Common myeloid progenitor, CD34-positive (primary cell): ENCODE data around the gene MAPK1.
"Not testable (repeated sequence)": the region's sequence is repeated elsewhere in the genome, so short reads cannot be mapped to it uniquely, and the experiment has no call there.

Source experiments
- CTCF ChIA-PET: fragments of 350-600 bp; sonication (Branson Sonifier 250); formaldehyde crosslinking; loops from one replicate; lab custom pipeline; 2021; ENCODE audit warnings: antibody characterized with exemption; lab: Charles Lee
- POLR2A ChIA-PET: fragments of 350-600 bp; sonication (Branson Sonifier 250); formaldehyde crosslinking; loops from one replicate; lab custom pipeline; 2021; ENCODE audit warnings: antibody characterized with exemption; lab: Charles Lee
- DNase-seq, 3 donors: peaks; one replicate each; pipeline versions ENCODE4 v3.0.0 to v3.0.0-alpha.2; 2013
- H3K27ac ChIP-seq, 2 experiments: 1 replicate in 1 of 2; 2 replicates in 1 of 2; pipeline ENCODE4 v1.7.0; 2013; ENCODE audit warnings: inconsistent platforms in 2 of 2, low read length in 2 of 2, mild to moderate bottlenecking in 2 of 2, low read depth in 1 of 2, moderate library complexity in 1 of 2; ENCODE audit not compliant: severe bottlenecking in 2 of 2, insufficient read depth in 1 of 2, poor library complexity in 1 of 2
- H3K27me3 ChIP-seq, 5 experiments: replicated peaks in 2 of 5; 1 replicate in 3 of 5; 2 replicates in 2 of 5; pipeline versions ENCODE4 v1.6.1 to v1.7.0; 2013; ENCODE audit warnings: low read length in 4 of 5, mild to moderate bottlenecking in 2 of 5, moderate library complexity in 2 of 5, inconsistent platforms in 1 of 5; ENCODE audit not compliant: insufficient read depth in 5 of 5, control insufficient read depth in 4 of 5
- H3K36me3 ChIP-seq, 4 experiments: 1 replicate in 2 of 4; 2 replicates in 2 of 4; pipeline versions ENCODE4 v1.6.1 to v1.7.0; 2013; ENCODE audit warnings: low read length in 3 of 4, control low read depth in 1 of 4, mild to moderate bottlenecking in 1 of 4; ENCODE audit not compliant: control insufficient read depth in 4 of 4, insufficient read depth in 4 of 4
- H3K4me1 ChIP-seq, 4 experiments: 1 replicate in 3 of 4; 2 replicates in 1 of 4; pipeline versions ENCODE4 v1.6.1 to v1.7.1; 2013; ENCODE audit warnings: low read length in 3 of 4, mild to moderate bottlenecking in 3 of 4, control low read depth in 1 of 4, inconsistent platforms in 1 of 4, moderate library complexity in 1 of 4; ENCODE audit not compliant: control insufficient read depth in 4 of 4, insufficient read depth in 4 of 4; ENCODE audit errors: control extremely low read depth in 1 of 4
- H3K4me3 ChIP-seq, 7 experiments: 1 replicate in 4 of 7; 2 replicates in 3 of 7; pipeline versions ENCODE4 v1.5.1 to v1.7.0; 2013; ENCODE audit warnings: mild to moderate bottlenecking in 7 of 7, low read length in 6 of 7, moderate library complexity in 6 of 7, inconsistent platforms in 2 of 7, low read depth in 2 of 7, control low read depth in 1 of 7; ENCODE audit not compliant: insufficient read depth in 4 of 7, control insufficient read depth in 1 of 7; ENCODE audit errors: extremely low read depth in 1 of 7
- H3K9me3 ChIP-seq, 5 experiments: 1 replicate in 4 of 5; 2 replicates in 1 of 5; pipeline versions ENCODE4 v1.6.1 to v1.7.1; 2013; ENCODE audit warnings: low read length in 4 of 5, mild to moderate bottlenecking in 2 of 5, inconsistent platforms in 1 of 5, low read depth in 1 of 5, moderate library complexity in 1 of 5; ENCODE audit not compliant: control insufficient read depth in 4 of 5, insufficient read depth in 2 of 5; ENCODE audit errors: control extremely low read depth in 1 of 5
- WGBS: methylation state at CpG from one replicate; pipeline ENCODE4 v1.1.5; 2013; ENCODE audit not compliant: insufficient coverage; 5-methylcytosine and 5-hydroxymethylcytosine counted together

MAPK1 gene

DNA sequence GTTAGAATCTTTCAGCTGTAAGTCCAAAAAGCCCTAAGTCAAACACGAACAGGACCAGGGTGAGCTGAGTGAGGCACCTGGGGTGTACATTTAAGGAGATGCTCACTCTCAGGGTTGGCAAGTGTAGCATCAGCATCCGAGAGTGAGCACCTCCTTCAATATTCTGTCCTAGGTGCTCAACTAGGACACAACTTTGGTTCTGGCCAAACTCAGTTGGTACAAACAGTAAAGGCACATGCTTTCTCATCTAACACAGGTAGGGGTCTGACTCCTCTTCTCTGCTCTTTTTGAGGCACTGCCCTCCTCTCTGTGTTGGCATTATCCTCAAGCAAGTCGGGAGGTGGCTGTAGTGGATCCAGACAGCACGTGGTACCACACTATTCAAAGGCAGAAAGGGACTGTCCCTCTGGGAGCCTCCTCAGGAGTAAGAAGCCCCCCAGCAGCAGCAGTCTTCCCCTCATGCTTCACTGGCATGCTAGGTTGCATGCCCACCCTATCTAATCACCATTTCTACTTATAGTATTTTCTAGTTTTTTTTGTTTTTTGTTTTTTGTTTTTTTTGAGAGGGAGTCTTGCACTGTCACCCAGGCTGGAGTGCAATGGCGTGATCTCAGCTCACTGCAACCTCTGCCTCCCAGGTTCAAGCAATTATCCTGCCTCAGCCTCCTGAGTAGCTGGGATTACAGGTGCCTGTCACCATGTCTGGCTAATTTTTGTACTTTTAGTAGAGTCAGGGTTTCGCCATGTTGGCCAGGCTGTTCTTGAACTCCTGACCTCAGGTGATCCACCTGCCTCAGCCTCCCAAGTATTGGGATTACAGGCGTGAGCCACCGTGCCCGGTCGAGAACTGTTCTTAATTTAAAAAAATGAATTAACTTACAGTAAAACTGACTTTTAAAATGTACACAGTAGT, 14.7 kb upstream of the MAPK1 start:
- Histone ChIP-seq H3K4me1 (peaks cover 0 to under 1% (median 0%) of the 10 kb centered on the region in 4 experiments), H3K27me3 (no peaks in the 10 kb centered on the region), H3K4me3 (no peak overlapping the region), H3K36me3 (no peaks in the 10 kb centered on the region), H3K27ac (no peak overlapping the region), H3K9me3 (peaks cover 0 to 2% (median 0%) of the 10 kb centered on the region in 5 experiments)
- ChIA-PET CTCF (interaction anchor here (1.0 kb wide), 1 partner anchor 9 kb away, joined by 3 read pairs; no protein-coding TSS in a partner anchor), POLR2A (interaction anchor here (0.7 kb wide), 1 partner anchor 116 kb away, joined by 3 read pairs; no protein-coding TSS in a partner anchor)
- 100% methylated on average over 4 of the region's 10 CpGs for WGBS
- no peak for DNase-seq

DNA sequence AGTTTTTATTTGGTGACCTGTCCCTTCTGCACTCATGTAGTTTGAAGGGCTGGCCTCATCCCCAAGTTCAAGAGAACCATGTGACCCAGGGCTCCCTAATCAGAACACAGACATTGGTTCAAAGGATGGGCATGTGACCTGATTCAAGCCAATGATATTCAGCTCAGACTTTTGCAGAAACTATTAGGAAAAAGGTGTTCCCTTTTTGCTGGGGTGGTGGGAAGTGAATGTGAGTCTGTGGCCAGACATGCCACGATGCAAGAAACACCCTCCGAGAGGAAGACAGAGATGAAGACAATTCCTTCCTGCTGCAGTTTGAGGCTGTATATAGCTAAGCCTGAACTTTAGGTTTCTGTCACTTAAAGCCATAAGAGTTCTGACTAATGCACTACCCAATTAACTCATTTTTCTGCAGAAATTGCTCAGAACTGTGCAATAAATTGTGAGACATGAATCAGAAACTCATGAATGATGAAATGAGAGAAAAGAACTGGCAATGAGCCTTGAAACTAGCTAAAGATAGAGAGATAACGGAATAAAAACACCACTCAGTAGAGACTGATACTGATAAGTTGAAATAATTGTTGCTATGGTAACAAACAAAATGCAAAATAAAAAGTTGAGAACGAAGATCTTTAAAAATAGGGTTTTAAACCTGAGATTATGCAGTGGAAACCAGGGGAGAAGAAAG, 9.2 kb upstream of the MAPK1 start:
- ChIA-PET CTCF (no interaction called here), POLR2A (interaction anchor here (1.0 kb wide), 1 partner anchor 9 kb away, joined by 6 read pairs; the partner anchor contains the start of gene MAPK1)
- H3K4me1 ChIP-seq, result peaks cover 4 to 10% (median 8%) of the 10 kb centered on the region in 4 experiments
- H3K9me3 ChIP-seq, result no peaks in the 10 kb centered on the region
- peak in 2 of 3 donors; percentile 60 to 70 for DNase-seq
- peak overlapping the region in 1 of 7 experiments; percentile 38 for H3K4me3 ChIP-seq
- H3K36me3 ChIP-seq, result no peaks in the 10 kb centered on the region
- H3K27me3 ChIP-seq, result no peaks in the 10 kb centered on the region
- 33% methylated on average over 2 of the region's 4 CpGs for WGBS
- H3K27ac ChIP-seq, result peak overlapping the region; percentile 3 to 62

DNA sequence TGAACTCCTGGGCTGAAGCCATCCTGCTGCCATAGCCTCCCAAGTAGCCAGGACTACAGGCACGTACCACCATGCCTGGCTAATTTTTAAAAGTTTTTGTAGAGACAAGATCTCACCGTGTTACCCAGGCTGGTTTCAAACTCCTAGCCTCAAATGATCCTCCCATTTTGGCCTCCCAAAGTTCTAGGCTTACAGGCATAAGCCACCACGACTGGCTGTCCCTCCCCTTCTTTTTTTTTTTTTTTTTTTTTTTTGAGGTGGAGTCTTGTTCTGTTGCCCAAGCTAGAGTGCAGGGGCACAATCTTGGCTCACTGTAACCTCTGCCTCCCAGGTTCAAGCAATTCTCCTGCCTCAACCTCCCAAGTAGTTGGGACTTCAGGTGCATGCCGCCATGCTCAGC, 7.5 kb upstream of the MAPK1 start:
- H3K4me3 ChIP-seq, CTCF ChIA-PET, H3K27me3 ChIP-seq, DNase-seq, H3K27ac ChIP-seq, POLR2A ChIA-PET, H3K36me3 ChIP-seq, H3K9me3 ChIP-seq: not testable (repeated sequence)
- 100% methylated on average over 3 of the region's 4 CpGs for WGBS
- H3K4me1 ChIP-seq, result peaks cover 4 to 10% (median 8%) of the 10 kb centered on the region in 4 experiments

DNA sequence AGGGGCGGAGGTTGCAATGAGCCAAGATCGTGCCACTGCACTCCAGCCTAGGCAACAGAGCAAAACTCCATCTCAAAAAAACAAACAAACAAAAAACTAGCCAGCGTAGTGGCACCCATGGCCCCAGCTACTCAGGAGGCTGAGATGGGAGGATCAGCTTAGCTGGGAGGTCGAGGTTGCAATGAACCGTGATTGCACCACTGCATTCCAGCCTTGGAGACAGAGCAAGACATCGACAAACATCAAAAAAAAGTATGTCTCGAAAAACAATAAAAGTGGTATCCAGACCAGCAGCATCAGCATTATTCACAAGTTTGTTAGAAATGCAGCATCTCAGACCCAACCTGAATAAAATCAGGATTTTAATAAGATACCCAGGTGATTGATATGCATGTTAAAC, 6.2 kb upstream of the MAPK1 start:
- ChIA-PET CTCF (interaction anchor here (1.3 kb wide), 1 partner anchor 8 kb away, joined by 3 read pairs; no protein-coding TSS in a partner anchor), POLR2A (no interaction called here)
- no peaks in the 10 kb centered on the region for H3K9me3 ChIP-seq
- no peak overlapping the region for H3K4me3 ChIP-seq
- 100% methylated on average over 5 of the region's 7 CpGs for WGBS
- no peaks in the 10 kb centered on the region for H3K36me3 ChIP-seq
- no peak overlapping the region for H3K27ac ChIP-seq
- H3K27me3 ChIP-seq, result no peaks in the 10 kb centered on the region
- no peak for DNase-seq
- H3K4me1 ChIP-seq, result peaks cover 4 to 15% (median 8%) of the 10 kb centered on the region in 4 experiments

DNA sequence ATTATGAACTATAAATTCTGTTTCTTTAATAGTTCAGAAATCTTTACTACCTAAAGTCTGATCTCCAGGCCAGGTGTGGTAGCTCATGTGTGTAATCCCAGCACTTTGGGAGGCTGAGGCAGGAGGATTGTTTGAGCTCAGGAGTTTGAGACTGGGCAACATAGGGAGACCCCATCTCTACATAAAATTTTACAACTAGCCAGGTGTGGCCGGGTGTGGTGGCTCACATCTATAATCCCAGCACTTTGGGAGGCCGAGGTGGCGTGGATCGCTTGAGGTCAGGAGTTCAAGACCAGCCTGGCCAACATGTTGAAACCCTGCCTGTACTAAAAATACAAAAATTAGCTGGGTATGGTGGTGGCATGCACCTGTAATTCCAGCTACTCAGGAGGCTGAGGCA, 5.3 kb upstream of the MAPK1 start:
- H3K4me3 ChIP-seq, H3K27ac ChIP-seq, H3K9me3 ChIP-seq, POLR2A ChIA-PET, H3K27me3 ChIP-seq, DNase-seq, H3K36me3 ChIP-seq: not testable (repeated sequence)
- 100% methylated on average over 4 of the region's 4 CpGs for WGBS
- peaks cover 4 to 22% (median 10%) of the 10 kb centered on the region in 4 experiments for H3K4me1 ChIP-seq
- CTCF ChIA-PET, result interaction anchor here (0.6 to 1.3 kb wide), 3 partner anchors 8 to 97 kb away, joined by 3 to 4 read pairs (median 3); no protein-coding TSS in a partner anchor

DNA sequence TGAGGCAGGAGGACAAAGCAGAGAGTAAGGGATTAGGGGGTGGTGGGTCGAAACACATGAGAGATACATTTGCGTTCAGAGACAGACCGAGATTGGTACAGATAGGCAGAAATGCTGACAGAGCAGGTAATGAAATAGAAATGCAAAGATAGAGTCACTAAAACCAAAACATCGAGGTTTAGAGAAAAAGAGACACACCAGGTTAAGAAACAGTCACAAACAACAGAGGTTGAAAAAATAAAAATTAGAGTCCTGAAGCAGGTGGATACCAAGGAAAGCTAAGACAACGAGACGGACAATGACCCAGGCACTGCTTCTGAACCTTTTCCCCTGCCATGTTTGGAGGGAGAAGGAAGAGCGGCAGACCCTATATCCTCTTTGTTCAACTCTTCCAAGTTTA, 1.2 kb upstream of the MAPK1 start:
- H3K27me3 ChIP-seq, result no peaks in the 10 kb centered on the region
- DNase-seq, result no peak
- H3K27ac ChIP-seq, result peak overlapping the region in 1 of 2 experiments; percentile 94
- CTCF ChIA-PET, result no interaction called here
- peaks cover 10 to 39% (median 21%) of the 10 kb centered on the region in 4 experiments for H3K4me1 ChIP-seq
- POLR2A ChIA-PET, result no interaction called here
- H3K9me3 ChIP-seq, result no peaks in the 10 kb centered on the region
- no peaks in the 10 kb centered on the region for H3K36me3 ChIP-seq
- no peak overlapping the region for H3K4me3 ChIP-seq
- WGBS, result 96% methylated on average over 6 of the region's 7 CpGs
